Measurements from ENCODE around the gene SCN3B. TPM values are rescaled to one million over a fixed set of nuclear protein-coding genes. Genes with fewer than 3 reads are reported as not detected.

The SCN3B gene
- total and polyA plus RNA-seq, 4 donors, result 0.05 to 0.17 (median 0.05) TPM; not detected in 1

GRCh38 chr11:123611698-123612097 is 42.7 kb downstream of the SCN3B start:
- Histone ChIP-seq H3K9ac (ENCODE audit: low read depth in 1 of 2, low read length in 2 of 2) (no peak overlapping the region), H3K27ac (ENCODE audit: low read depth in 1 of 2, low read length in 2 of 2) (no peak overlapping the region), H3K4me1 (ENCODE audit: control insufficient read depth in 4 of 4, insufficient read depth in 4 of 4, low read length in 3 of 4) (no peaks in the 10 kb centered on the region), H3K36me3 (ENCODE audit: control insufficient read depth in 4 of 4, insufficient read depth in 3 of 4, low read depth in 1 of 4, low read length in 3 of 4) (no peaks in the 10 kb centered on the region), H3K27me3 (ENCODE audit: control insufficient read depth in 4 of 4, insufficient read depth in 4 of 4, low read length in 3 of 4) (no peaks in the 10 kb centered on the region), H3K4me3 (ENCODE audit: low read depth in 1 of 3, low read length in 3 of 3) (no peak overlapping the region), H3K9me3 (ENCODE audit: control insufficient read depth in 4 of 4, low read length in 3 of 4) (peaks cover 0 to 2% (median 0%) of the 10 kb centered on the region in 4 donors)
- TF ChIP-seq GABPA (IDR thresholded peaks at IDR 0.05 in 1 of 2, conservative IDR thresholded peaks at IDR 0.05 in 1 of 2) (no peak), REST (IDR thresholded peaks at IDR 0.05) (no peak), RAD21 (IDR thresholded peaks at IDR 0.05) (no peak), FOXA1 (IDR thresholded peaks at IDR 0.05) (no peak), YY1 (IDR thresholded peaks at IDR 0.05) (no peak), HNF4A (conservative IDR thresholded peaks at IDR 0.05) (no peak), SP1 (IDR thresholded peaks at IDR 0.05) (no peak), HNF4G (IDR thresholded peaks at IDR 0.05) (no peak), EGR1 (IDR thresholded peaks at IDR 0.05; ENCODE audit: low read depth in 2 of 2) (no peak), JUND (IDR thresholded peaks at IDR 0.05) (no peak), RXRA (IDR thresholded peaks at IDR 0.05) (no peak), MAX (IDR thresholded peaks at IDR 0.05) (no peak), CTCF (IDR thresholded peaks at IDR 0.05; ENCODE audit: low read depth, low read length, missing input control) (no peak)
- WGBS, result 85% methylated on average over 4 of the region's 4 CpGs
- DNase-seq (ENCODE audit: low spot score), result no peak

- Histone ChIP-seq H3K4me3 (ENCODE audit: low read depth in 1 of 3, low read length in 3 of 3) (no peak overlapping the region), H3K9me3 (ENCODE audit: control insufficient read depth in 4 of 4, low read length in 3 of 4) (no peaks in the 10 kb centered on the region), H3K4me1 (ENCODE audit: control insufficient read depth in 4 of 4, insufficient read depth in 4 of 4, low read length in 3 of 4) (no peaks in the 10 kb centered on the region), H3K27ac (ENCODE audit: low read depth in 1 of 2, low read length in 2 of 2) (no peak overlapping the region), H3K9ac (ENCODE audit: low read depth in 1 of 2, low read length in 2 of 2) (no peak overlapping the region), H3K27me3 (ENCODE audit: control insufficient read depth in 4 of 4, insufficient read depth in 4 of 4, low read length in 3 of 4) (no peaks in the 10 kb centered on the region), H3K36me3 (ENCODE audit: control insufficient read depth in 4 of 4, insufficient read depth in 3 of 4, low read depth in 1 of 4, low read length in 3 of 4) (no peaks in the 10 kb centered on the region)
- DNase-seq (ENCODE audit: low spot score), result no peak
- 85% methylated on average over 8 of the region's 8 CpGs for WGBS
- no peak for TF ChIP-seq YY1 (IDR thresholded peaks at IDR 0.05)
- no peak for TF ChIP-seq HNF4A (conservative IDR thresholded peaks at IDR 0.05)
- no peak for TF ChIP-seq TAF1 (conservative IDR thresholded peaks at IDR 0.05)
- no peak for TF ChIP-seq FOXA1 (IDR thresholded peaks at IDR 0.05)
- no peak for TF ChIP-seq ZBTB33 (IDR thresholded peaks at IDR 0.05)
- no peak for TF ChIP-seq JUND (IDR thresholded peaks at IDR 0.05)
- no peak for TF ChIP-seq MAX (IDR thresholded peaks at IDR 0.05)
- TF ChIP-seq HNF4G (IDR thresholded peaks at IDR 0.05), result no peak
- TF ChIP-seq ATF3 (IDR thresholded peaks at IDR 0.05), result no peak
- no peak for TF ChIP-seq NR2F2 (IDR thresholded peaks at IDR 0.05)
- TF ChIP-seq FOXA2 (IDR thresholded peaks at IDR 0.05), result no peak
- TF ChIP-seq REST (IDR thresholded peaks at IDR 0.05), result no peak
- no peak for TF ChIP-seq RXRA (IDR thresholded peaks at IDR 0.05)
- TF ChIP-seq SP1 (IDR thresholded peaks at IDR 0.05), result no peak
- no peak for TF ChIP-seq CTCF (IDR thresholded peaks at IDR 0.05; ENCODE audit: low read depth, low read length, missing input control)
Observed at GRCh38 chr11:123608945-123609344, 45.5 kb downstream of the SCN3B start.

Measured in liver (tissue), 9 donors.